Left lung (tissue), 10 donors: ENCODE data around the gene TMEM89. TPM values are rescaled to one million over a fixed set of nuclear protein-coding genes. Genes with fewer than 3 reads are reported as not detected.

Experiments used
- ATAC-seq: fragments of 200-7000 bp; cut with Tn5 transposase; one replicate; pipeline ENCODE4 v1.9.1; 2020; ENCODE audit warnings: moderate library complexity
- DNase-seq, 4 donors: peaks; one replicate each; pipeline ENCODE4 v3.0.0-alpha.2; 2013 to 2020
- H3K27ac ChIP-seq, 2 donors: fragments of 200-600 bp; sonication (generic) in 1 of 2; one replicate each; pipeline versions ENCODE4 v1.5.0 to v1.8.0; 2020 to 2021
- H3K27me3 ChIP-seq, 2 donors: fragments of 200-600 bp; sonication (generic) in 1 of 2; one replicate each; pipeline versions ENCODE4 v1.5.0 to v1.8.0; 2020 to 2021
- H3K36me3 ChIP-seq, 2 donors: fragments of 200-600 bp; sonication (generic) in 1 of 2; one replicate each; pipeline versions ENCODE4 v1.5.0 to v1.8.0; 2020 to 2021
- H3K4me1 ChIP-seq, 2 donors: fragments of 200-600 bp; one replicate each; pipeline ENCODE4 v1.8.0; 2021
- H3K4me3 ChIP-seq, 2 donors: fragments of 200-600 bp; sonication (generic) in 1 of 2; one replicate each; pipeline versions ENCODE4 v1.5.0 to v1.8.0; 2020 to 2021; ENCODE audit warnings: mild to moderate bottlenecking in 1 of 2
- H3K9me3 ChIP-seq, 2 donors: fragments of 200-600 bp; sonication (generic) in 1 of 2; one replicate each; pipeline versions ENCODE4 v1.5.0 to v1.8.0; 2020 to 2021
- CTCF ChIP-seq, 2 donors: fragments of 200-600 bp; sonication (generic) in 1 of 2; IDR thresholded peaks; one replicate each; pipeline versions ENCODE4 v1.5.0 to v1.8.0; 2021; ENCODE audit warnings: antibody characterized with exemption in 2 of 2
- intact Hi-C, 2 donors: fragments of 100-400 bp; cut with DNase I; formaldehyde crosslinking; loops; one replicate each; pipeline versions ENCODE4 v1.11.2 to v1.14.2; 2022
- polyA plus RNA-seq, 6 donors: library from polyadenylated mRNA; unstranded; fragments of 120-200 nt; gene quantifications; one replicate each; pipeline ENCODE4 v1.2.1, GENCODE V29; 2013; ENCODE audit not compliant: insufficient read length in 6 of 6
- total RNA-seq, 2 donors: library from RNA; stranded (reverse); fragmentation: NEBNext Ultra II Directional; extraction: Animal tissue kit (Norgen Biotek cat#: 25700); gene quantifications; one replicate each; pipeline ENCODE4 v1.2.1, GENCODE V29; 2021
- donor health status: DM: no; HTN: yes; CAD: no.
- donor health status: DM: no; HTN: no; CAD: no.

The TMEM89 gene
- total and polyA plus RNA-seq, 8 donors = not detected

GRCh38 chr3:48651771-48652170, 30.2 kb upstream of the TMEM89 start:
- DNase-seq (peak in 1 of 4 donors; percentile 57), ATAC-seq (no peak)
- Histone ChIP-seq H3K4me3 (no peak overlapping the region), H3K4me1 (peaks cover 2 to 18% of the 10 kb centered on the region in 2 donors), H3K27ac (no peak overlapping the region), H3K36me3 (no peaks in the 10 kb centered on the region), H3K27me3 (peaks cover 0 to 5% of the 10 kb centered on the region in 2 donors), H3K9me3 (no peaks in the 10 kb centered on the region)
- TF ChIP-seq CTCF (IDR thresholded peaks at IDR 0.05) = no peak
- intact Hi-C loops = no loop called here

GRCh38 chr3:48650723-48651122, 29.2 kb upstream of the TMEM89 start:
- intact Hi-C loops = no loop called here
- no peaks in the 10 kb centered on the region for H3K9me3 ChIP-seq
- no peaks in the 10 kb centered on the region for H3K27me3 ChIP-seq
- no peak for TF ChIP-seq CTCF (IDR thresholded peaks at IDR 0.05)
- peaks cover 0 to 7% of the 10 kb centered on the region in 2 donors for H3K4me1 ChIP-seq
- no peak overlapping the region for H3K4me3 ChIP-seq
- ATAC-seq = no peak
- peak in 1 of 4 donors; percentile 68 for DNase-seq
- H3K36me3 ChIP-seq = no peaks in the 10 kb centered on the region
- no peak overlapping the region for H3K27ac ChIP-seq

- H3K4me3 ChIP-seq = no peak overlapping the region
Observed at GRCh38 chr3:48648188-48648850, 26.8 kb upstream of the TMEM89 start.

GRCh38 chr3:48647714-48648113, 26.1 kb upstream of the TMEM89 start:
- Histone ChIP-seq H3K27ac (no peak overlapping the region), H3K4me3 (no peak overlapping the region), H3K36me3 (no peaks in the 10 kb centered on the region), H3K4me1 (no peaks in the 10 kb centered on the region), H3K9me3 (no peaks in the 10 kb centered on the region), H3K27me3 (no peaks in the 10 kb centered on the region)
- DNase-seq (no peak), ATAC-seq (no peak)
- intact Hi-C loops = no loop called here
- TF ChIP-seq CTCF (IDR thresholded peaks at IDR 0.05) = no peak

More at GRCh38 chr3:48648188-48648850, 26.8 kb upstream of the TMEM89 start:
- Histone ChIP-seq H3K27me3 (no peaks in the 10 kb centered on the region), H3K36me3 (no peaks in the 10 kb centered on the region), H3K27ac (no peak overlapping the region), H3K4me1 (no peaks in the 10 kb centered on the region), H3K9me3 (no peaks in the 10 kb centered on the region)
- intact Hi-C loops = no loop called here
- ATAC-seq (no peak), DNase-seq (no peak)
- no peak for TF ChIP-seq CTCF (IDR thresholded peaks at IDR 0.05)

- no peak overlapping the region for H3K4me3 ChIP-seq
- no peak overlapping the region for H3K27ac ChIP-seq
- ATAC-seq (no peak), DNase-seq (no peak)
- no peak for TF ChIP-seq CTCF (IDR thresholded peaks at IDR 0.05)
- H3K9me3 ChIP-seq = no peaks in the 10 kb centered on the region
- no peaks in the 10 kb centered on the region for H3K27me3 ChIP-seq
- no peaks in the 10 kb centered on the region for H3K4me1 ChIP-seq
- intact Hi-C loops = no loop called here
- H3K36me3 ChIP-seq = no peaks in the 10 kb centered on the region
Observed at GRCh38 chr3:48644898-48645760, 23.6 kb upstream of the TMEM89 start.
